ENCODE measurements around the gene KCNK10. TPM values are rescaled to one million over a fixed set of nuclear protein-coding genes. Genes with fewer than 3 reads are reported as not detected.
A peak's percentile ranks its signal among the peaks of the same experiment; 100 is the strongest.

KCNK10 gene
- total and polyA plus RNA-seq, 2 experiments from 2014 or later, result 1.6 to 1.7 TPM

- Histone ChIP-seq H4K20me1 (ENCODE audit: insufficient read depth, poor library complexity, severe bottlenecking) (no peaks in the 10 kb centered on the region), H2AFZ (no peak overlapping the region), H3K27me3 (peaks cover 90% of the 10 kb centered on the region), H3K36me3 (replicated peaks; ENCODE audit: insufficient read depth, low read depth) (no peaks in the 10 kb centered on the region), H3K9me3 (ENCODE audit: low read depth) (no peaks in the 10 kb centered on the region), H3K4me2 (peak overlapping the region; percentile 93), H3K4me1 (ENCODE audit: insufficient read depth) (peaks cover 10% of the 10 kb centered on the region), H3K4me3 (no peak overlapping the region), H3K9me2 (replicated peaks; ENCODE audit: insufficient read depth) (no peaks in the 10 kb centered on the region), H3K27ac (no peak overlapping the region), H3K79me2 (no peaks in the 10 kb centered on the region)
- WGBS (ENCODE audit: low lambda C conversion rate, missing lambda C conversion rate), result 32% methylated on average over 25 of the region's 25 CpGs
- DNase-seq (ENCODE audit: low spot score), result no peak
- TF ChIP-seq, protein P1, sequence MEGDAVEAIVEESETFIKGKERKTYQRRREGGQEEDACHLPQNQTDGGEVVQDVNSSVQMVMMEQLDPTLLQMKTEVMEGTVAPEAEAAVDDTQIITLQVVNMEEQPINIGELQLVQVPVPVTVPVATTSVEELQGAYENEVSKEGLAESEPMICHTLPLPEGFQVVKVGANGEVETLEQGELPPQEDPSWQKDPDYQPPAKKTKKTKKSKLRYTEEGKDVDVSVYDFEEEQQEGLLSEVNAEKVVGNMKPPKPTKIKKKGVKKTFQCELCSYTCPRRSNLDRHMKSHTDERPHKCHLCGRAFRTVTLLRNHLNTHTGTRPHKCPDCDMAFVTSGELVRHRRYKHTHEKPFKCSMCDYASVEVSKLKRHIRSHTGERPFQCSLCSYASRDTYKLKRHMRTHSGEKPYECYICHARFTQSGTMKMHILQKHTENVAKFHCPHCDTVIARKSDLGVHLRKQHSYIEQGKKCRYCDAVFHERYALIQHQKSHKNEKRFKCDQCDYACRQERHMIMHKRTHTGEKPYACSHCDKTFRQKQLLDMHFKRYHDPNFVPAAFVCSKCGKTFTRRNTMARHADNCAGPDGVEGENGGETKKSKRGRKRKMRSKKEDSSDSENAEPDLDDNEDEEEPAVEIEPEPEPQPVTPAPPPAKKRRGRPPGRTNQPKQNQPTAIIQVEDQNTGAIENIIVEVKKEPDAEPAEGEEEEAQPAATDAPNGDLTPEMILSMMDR (IDR thresholded peaks at IDR 0.05; ENCODE audit: poor library complexity), result no peak
- TF ChIP-seq EZH2 (IDR thresholded peaks at IDR 0.05; ENCODE audit: borderline replicate concordance) (no peak), EZH2phosphoT487 (IDR thresholded peaks at IDR 0.05; ENCODE audit: low read depth, severe bottlenecking, unreplicated experiment) (no peak)
These were observed 1.2 kb downstream of the KCNK10 start for GRCh38 chr14:88321692-88322503.

DNA sequence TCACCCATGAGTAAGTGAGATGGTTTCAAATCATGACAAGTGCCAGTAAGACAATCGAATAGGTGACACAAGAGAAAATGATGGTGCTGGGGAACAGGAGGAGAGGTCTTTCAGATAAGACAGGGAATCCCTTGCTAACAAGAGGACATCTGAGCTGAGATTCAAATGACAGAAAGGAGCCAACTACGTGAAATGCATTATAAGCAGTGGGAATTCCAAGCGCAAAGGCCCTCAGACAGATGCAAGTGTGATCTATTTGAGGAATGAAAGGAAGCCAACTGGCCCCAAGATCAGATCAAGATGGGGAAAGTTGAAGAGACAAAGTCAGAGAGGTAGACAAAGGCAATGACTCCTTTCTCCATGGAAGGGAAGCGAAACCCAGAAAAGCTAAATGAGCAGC, 4.7 kb downstream of the KCNK10 start:
- WGBS (ENCODE audit: low lambda C conversion rate, missing lambda C conversion rate), result 83% methylated on average over 4 of the region's 4 CpGs
- TF ChIP-seq, protein P1 (IDR thresholded peaks at IDR 0.05; ENCODE audit: poor library complexity), result no peak
- TF ChIP-seq EZH2 (IDR thresholded peaks at IDR 0.05; ENCODE audit: borderline replicate concordance) (no peak), EZH2phosphoT487 (IDR thresholded peaks at IDR 0.05; ENCODE audit: low read depth, severe bottlenecking, unreplicated experiment) (no peak)
- H3K9me2 ChIP-seq (replicated peaks; ENCODE audit: insufficient read depth), result no peaks in the 10 kb centered on the region
- no peak overlapping the region for H3K27ac ChIP-seq
- no peaks in the 10 kb centered on the region for H3K79me2 ChIP-seq
- H3K4me1 ChIP-seq (ENCODE audit: insufficient read depth), result peaks cover 4% of the 10 kb centered on the region
- H3K4me3 ChIP-seq, result no peak overlapping the region
- no peak for DNase-seq (ENCODE audit: low spot score)
- H4K20me1 ChIP-seq (ENCODE audit: insufficient read depth, poor library complexity, severe bottlenecking), result no peaks in the 10 kb centered on the region
- H3K27me3 ChIP-seq, result peaks cover 57% of the 10 kb centered on the region
- H3K4me2 ChIP-seq, result no peak overlapping the region
- H3K36me3 ChIP-seq (replicated peaks; ENCODE audit: insufficient read depth, low read depth), result no peaks in the 10 kb centered on the region
- no peaks in the 10 kb centered on the region for H3K9me3 ChIP-seq (ENCODE audit: low read depth)
- H2AFZ ChIP-seq, result no peak overlapping the region

DNA sequence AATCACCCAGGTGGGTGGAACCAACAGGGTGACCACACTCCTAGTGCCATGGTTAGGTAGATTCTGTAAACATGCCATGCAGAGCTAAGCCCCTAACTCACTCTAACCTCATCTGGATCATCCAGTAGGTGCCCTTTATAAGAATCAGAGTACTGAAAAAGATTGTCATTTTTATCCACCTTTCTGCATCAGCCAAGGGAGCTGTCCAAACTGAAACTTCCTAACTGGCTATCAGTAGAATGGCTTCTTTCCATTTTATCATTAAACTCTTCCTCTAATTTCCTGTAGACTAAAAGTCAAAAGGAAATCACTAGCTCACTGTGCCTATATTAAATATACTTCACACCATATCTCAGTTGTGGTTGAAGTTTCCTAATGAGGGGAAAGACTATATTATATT, 6.5 kb downstream of the KCNK10 start:
- no peaks in the 10 kb centered on the region for H3K9me2 ChIP-seq (replicated peaks; ENCODE audit: insufficient read depth)
- no peak overlapping the region for H2AFZ ChIP-seq
- H3K4me1 ChIP-seq (ENCODE audit: insufficient read depth), result no peaks in the 10 kb centered on the region
- H3K27ac ChIP-seq, result no peak overlapping the region
- peaks cover 44% of the 10 kb centered on the region for H3K27me3 ChIP-seq
- DNase-seq (ENCODE audit: low spot score), result no peak
- H3K4me2 ChIP-seq, result no peak overlapping the region
- no peaks in the 10 kb centered on the region for H3K9me3 ChIP-seq (ENCODE audit: low read depth)
- H3K4me3 ChIP-seq, result no peak overlapping the region
- TF ChIP-seq EZH2phosphoT487 (IDR thresholded peaks at IDR 0.05; ENCODE audit: low read depth, severe bottlenecking, unreplicated experiment) (no peak), EZH2 (IDR thresholded peaks at IDR 0.05; ENCODE audit: borderline replicate concordance) (no peak)
- TF ChIP-seq, protein P1 (IDR thresholded peaks at IDR 0.05; ENCODE audit: poor library complexity), result no peak
- no peaks in the 10 kb centered on the region for H3K79me2 ChIP-seq
- no peaks in the 10 kb centered on the region for H3K36me3 ChIP-seq (replicated peaks; ENCODE audit: insufficient read depth, low read depth)
- no peaks in the 10 kb centered on the region for H4K20me1 ChIP-seq (ENCODE audit: insufficient read depth, poor library complexity, severe bottlenecking)
